HTR-8/SVneo (cell line): ENCODE results near the gene TTC24.

Experiments
- DNase-seq: peaks from one replicate; pipeline ENCODE4 v3.0.0; 2011; ENCODE audit warnings: low spot score, mixed read lengths; ENCODE audit not compliant: insufficient read length
- FAIRE-seq: peaks from 2 replicates; lab custom pipeline; 2011; peaks lifted over from hg19 to GRCh38; lab: Jason Lieb, UNC

TTC24 gene

DNA sequence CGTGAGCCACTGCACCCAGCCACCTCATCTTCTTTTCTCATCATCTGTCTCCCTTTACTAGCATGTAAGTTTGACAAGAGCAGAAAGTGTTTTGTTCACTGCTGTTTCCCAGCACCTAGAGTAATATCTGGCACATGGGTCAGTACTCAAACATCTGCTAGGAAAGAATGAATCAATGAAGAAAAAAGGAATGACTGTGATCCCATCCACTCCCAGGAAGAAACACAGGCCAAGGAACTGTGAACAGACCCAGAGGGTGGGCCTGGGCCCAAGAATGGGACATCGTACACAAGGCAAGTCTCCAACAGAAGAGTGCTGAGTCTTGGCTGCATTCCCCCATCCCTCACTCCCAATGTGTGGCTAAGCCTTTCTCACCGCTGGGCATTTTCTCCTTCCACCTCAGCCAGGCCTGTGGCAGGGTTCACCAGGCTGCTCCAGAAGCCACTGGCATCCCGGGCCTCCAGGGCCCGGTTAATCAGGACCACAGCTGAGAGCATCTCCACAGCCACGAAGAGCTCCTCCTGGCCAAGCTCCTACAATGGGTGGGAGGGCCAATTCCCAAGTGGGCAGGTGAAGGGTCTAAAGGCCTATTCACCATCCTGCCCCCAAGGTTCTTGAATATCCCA lies 25.6 kb upstream of the TTC24 start:
- no peak for DNase-seq
- FAIRE-seq: no peak

DNA sequence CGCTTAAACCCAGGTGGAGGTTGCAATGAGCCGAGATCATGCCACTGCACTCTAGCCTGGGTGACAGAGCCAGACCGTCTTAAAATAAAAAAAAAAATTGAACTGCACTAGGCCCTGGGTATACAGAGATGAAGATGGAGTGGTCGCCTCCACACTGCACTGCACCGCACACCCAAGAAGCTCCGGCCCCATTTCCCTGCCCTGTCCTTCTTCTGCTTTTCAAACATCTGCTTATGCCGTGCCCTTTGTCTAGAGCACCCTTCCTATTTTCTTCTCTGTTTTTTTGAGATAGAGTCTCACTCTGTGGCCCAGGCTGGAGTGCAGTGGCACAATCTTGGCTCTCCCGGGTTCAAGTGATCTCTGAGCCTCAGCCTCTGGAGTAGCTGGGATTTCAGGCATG lies 24.6 kb upstream of the TTC24 start:
- DNase-seq: no peak
- no peak for FAIRE-seq

DNA sequence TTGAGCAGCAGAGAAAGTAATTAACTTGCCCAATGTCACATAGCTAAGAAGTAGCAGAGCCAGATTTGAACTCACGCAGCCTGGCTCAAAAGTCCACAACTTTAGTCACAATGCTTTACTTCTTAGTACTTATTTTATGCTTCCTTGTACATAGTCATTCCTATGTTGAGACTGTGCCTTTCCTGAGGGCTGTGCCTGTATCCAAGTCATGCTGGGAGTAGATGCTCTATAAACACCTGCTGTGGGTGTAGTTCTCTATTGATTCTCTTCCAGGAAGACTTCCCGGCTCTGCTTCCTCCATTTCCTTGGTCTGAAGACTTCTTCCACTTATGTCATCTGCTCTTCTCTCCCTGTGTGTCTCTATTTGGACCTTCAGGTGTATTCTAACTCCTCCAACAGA lies 23.8 kb upstream of the TTC24 start:
- FAIRE-seq (no peak), DNase-seq (no peak)

DNA sequence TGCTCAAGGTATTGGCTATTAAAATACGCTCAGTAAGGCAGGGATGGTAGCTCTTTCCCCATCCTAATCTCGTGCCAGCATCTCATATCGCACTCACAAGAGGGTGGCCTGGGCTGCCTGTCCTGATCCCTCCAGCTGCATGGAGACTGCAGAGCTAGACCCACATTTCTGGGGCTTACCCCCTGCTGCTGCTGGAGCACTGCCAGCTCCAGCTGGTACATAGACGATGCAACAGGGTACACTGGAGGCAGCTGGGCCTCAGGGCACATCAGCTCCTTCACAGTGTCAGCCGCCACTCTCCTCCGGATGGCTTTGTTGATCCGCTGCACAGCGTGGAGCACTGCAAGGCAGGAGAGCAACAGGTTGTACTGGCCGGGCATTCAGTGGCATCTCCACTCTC lies 23.2 kb upstream of the TTC24 start:
- DNase-seq (no peak), FAIRE-seq (no peak)

DNA sequence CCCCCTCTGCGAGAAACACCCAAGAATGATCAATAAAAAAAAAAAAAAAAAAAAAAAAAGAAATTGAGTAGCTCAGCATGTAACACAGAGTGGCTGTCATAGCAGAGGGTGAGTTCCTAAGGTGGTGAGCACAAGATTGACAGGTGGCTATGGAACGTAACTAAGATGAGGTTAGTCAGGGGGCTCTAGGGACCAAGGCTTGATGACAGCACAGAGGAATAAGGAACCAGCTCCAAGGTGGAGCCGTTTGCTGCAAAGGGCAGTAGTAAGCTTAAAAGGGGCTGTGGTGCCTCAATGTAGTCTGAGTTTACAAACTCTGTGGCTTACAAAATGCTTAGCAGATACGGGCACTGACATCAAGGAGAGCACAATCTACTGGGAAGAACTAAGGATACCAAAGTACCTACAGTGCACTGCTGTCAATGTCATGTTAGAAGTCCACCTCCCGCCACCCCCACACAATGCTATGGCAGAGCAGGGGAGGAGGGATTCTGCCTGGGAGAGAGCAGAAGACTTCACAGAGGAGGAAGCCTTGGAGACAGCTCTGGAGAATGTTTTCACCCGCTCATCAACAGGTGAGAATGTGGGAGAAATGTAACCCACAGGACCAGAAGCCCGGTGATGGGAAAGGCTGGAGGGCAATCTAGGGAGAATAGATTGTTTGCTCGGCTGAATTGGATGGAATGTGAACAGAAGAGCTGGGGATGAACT lies 20.3 kb upstream of the TTC24 start:
- FAIRE-seq: no peak
- no peak for DNase-seq

DNA sequence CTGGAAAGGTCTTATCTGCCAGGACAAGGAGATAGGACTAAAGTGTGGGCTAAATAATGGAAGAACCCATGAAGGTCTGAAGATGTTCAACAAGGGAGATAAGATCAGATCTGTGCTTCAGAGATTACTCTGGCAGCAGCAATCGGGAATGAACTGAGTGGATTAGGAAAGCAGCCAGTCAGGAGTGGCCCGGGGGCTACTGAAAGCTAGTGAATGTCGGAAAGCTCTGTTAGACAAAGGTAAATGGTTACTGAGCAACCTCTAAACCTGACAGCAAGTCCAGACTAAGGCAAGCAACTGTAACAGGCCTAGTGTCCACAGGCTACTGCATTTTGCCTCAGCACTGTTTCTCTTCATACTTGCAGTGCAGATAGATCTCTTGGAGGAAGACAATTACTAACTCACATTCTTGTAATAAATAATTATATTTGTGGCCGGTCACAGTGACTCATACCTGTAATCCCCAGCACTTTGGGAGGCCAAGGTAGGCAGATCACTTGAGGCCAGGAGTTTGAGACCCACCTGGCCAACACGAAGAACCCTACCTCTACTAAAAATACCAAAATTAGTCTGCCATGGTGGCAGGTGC lies 19.6 kb upstream of the TTC24 start:
- DNase-seq (no peak), FAIRE-seq (no peak)

DNA sequence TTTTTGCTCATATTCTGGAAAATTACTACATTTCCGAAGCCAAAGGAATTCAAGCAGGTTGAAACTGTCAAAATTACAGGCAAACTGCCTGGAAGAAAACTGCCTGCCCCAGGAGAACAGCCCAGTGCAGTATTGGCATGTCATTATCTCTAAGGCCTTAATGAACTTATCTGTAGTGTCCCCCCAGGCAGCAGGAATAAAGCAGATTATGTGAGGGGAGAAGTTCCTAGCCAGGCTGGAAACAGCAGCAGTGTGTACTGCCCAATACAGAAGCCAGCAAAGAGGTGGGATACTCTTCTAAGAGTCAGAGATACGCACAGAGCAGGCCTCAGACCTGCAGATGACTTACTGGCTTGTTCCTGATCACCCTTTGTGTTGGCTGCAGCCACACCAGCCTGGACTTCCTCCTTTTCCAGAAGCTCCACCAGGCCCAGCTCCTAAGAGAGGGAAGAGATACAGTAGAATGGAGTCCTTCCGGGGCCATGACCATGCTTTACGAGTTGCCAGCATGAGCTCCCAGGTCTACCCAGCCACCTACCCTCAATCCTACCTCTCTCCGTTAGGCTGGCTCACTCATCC lies 18.8 kb upstream of the TTC24 start:
- DNase-seq: no peak
- no peak for FAIRE-seq

DNA sequence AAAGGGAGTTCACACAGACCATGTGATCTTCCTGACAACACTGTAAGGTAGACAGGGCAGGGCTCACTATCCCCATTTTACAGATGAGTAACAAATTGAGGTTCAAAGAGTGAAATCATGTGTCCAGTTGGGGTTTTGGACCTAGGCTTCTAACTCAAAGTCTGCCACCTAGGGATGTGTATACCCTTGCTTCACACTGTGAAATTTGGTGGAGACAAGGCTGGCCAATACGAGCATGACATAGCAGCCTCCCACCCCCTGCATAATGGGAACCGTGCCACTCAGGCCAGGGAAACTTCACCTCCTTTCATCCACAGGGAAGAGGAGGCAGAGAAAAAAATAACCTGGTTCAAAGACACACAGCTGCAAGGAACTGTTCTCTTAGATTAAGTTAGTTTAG lies 14.0 kb upstream of the TTC24 start:
- DNase-seq: no peak
- no peak for FAIRE-seq

DNA sequence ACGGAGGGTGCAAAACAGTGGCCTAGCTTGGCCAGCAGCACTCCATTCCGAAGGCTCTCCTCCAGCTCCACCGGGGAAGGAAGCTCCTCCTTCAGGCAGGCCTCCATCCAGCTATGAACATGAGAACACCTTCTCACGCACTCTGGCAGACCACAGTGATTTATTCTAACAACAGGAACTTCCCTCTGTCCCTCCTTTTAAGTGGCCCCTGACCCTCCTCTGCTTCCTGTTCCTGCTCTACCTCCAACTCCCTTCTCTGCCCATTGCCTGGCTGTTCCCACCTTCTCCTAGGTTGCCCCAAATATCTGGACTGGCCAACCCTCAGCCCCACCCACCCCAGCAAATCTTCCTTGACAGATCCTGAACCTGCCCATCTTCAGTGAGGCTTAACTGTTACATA lies 13.1 kb upstream of the TTC24 start:
- FAIRE-seq (no peak), DNase-seq (no peak)

DNA sequence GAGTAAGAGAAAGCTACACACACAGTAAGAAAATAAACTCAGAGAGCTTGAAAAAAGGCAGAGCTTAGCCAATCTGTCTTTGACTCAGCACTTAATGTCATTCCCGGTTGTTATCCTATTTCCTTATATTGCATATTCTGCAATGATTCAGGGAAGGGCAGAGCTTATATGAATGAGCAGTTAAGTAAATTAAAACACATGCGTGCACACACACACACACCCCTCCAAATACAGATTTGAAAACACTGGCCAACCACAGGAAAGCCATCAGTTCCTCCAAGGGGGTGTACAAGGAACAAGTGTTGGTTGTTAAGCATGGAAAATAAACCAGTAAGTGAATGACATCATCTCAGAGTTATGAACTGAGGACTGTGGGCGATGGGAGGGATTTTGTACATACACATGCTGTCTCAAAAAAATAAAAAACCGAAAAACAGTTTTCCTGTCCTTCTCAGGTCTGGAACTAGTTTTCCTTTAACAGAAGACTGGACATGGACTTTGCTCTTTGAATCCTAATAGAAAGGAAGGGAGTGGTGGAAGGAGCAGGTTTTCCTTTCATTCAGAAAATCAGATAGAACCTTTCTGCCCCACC lies 8.2 kb upstream of the TTC24 start:
- FAIRE-seq (no peak), DNase-seq (peak; percentile 60)

DNA sequence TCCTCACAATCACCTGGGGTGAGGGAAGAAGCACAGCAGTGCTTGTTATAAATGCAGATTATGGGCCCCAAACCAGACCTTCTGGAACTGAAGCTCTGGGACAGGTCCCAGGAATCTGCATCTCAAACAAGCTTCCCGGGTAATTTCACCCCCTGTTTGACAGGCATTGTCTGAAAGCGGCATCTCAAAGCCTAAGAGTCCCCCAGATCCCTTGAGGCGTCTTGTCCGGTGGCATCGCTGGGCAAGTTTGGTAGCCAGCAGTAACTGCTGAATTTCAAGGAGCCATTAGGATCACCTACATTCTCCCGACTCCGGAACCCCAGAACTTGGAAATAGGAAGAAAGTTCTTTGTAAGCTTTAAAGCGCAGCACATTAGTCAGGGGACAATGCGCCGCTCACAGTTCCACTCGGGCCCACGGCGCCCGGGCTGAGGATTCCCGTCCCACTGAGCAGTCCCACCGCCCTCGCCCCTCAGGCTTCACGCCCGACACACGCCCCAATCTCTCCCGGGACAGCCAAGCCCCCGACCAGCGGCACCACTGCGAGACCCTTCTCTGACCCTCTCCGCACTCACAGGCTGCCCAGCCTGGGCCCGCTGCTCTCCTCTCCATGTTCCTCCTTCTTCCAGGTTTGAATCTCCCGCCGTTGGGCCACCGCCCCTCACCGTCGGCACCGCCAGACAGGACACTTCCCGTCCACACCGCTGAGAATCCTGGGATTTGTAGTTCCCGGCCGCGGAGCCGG lies 7.4 kb upstream of the TTC24 start, which contains the start of gene IQGAP3:
TSS of gene IQGAP3 (minus strand) at position 647 of the 744 bp plus-strand sequence. CDS start at position 611, 36 bp downstream.
- FAIRE-seq (no peak), DNase-seq (peak; percentile 86)

DNA sequence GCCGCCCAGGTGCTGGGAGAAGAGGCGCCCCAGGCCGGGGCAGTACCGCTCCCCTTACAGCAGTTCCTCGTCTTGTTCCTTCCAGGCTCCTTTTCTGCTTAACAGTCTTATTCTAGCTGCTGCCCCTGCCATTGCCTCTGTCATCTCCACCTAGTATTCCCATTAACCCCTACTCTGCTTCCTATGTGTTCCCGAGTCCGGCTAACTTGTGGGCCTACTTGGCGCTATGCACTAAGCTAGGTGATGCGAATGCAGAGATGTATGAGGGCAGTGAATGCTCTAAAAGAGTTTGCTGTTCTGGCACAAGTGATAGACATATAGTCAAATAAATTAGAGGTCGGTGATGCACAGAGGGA lies 6.9 kb upstream of the TTC24 start:
- FAIRE-seq (no peak), DNase-seq (no peak)

DNA sequence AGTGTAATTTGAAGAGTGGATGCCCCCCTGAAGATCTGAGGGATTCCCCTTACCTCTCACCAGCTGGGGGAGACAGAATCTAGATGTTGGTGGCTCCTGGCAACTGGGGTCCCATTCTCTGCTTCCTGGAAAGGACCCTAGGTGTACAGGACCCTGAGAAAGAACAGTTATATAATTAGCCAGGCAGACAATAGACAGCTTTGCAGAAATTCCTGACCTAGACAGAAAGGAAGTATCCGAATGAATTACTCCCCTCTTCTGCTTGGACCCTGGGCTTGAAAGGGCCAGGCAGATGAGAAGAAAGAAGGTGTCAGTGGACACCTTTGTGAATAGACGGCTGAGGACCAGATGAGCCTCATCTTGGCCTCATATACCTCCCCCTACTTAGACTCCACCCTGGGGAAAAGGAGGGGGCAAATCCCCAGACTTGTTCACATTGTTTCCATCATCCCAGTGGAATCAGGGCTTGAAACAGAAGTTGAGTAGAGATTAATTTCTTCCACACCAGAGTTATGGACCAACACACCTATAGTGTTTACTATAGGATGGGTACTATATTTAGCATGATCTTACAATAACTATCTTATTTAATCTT lies 5.4 kb upstream of the TTC24 start:
- DNase-seq (no peak), FAIRE-seq (no peak)

DNA sequence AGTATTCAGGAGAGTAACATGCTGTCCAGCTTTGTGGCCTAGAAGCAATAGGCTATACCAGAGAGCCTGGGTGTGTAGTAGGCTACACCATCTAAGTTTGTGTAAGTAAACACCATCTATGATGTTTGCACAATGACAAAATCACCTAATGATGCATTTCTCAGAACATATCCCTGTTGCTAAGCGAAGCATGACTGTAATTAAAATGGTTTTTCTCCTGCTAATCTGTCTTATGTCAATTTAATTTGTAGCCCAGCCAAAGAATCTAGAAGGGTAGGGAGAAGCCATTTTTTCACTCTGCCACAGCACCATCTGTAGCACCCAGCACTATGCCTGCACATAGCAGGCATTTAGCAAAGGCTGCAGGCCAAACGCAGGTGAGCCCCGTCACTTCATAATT lies 2.0 kb upstream of the TTC24 start:
- DNase-seq (no peak), FAIRE-seq (no peak)

DNA sequence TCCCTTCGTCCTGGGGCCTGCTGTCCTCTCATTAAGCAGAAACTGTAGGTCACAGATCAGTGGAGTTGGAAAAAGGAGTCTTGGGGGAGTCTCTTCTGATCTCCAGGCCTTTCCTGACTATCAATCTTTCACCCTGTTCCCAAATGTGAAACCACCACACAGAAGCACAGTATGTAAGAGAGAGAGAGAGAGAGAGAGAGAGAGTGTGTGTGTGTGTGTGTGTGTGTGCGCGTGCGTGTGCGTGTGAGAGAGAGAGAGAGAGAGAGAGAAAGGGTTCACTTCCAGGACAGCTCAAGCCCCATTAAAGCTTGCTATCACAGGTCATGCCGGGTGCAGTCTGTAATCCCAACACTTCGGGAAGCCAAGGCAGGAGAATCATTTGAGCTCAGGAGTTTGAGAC lies 1.5 kb upstream of the TTC24 start:
- DNase-seq (no peak), FAIRE-seq (no peak)

DNA sequence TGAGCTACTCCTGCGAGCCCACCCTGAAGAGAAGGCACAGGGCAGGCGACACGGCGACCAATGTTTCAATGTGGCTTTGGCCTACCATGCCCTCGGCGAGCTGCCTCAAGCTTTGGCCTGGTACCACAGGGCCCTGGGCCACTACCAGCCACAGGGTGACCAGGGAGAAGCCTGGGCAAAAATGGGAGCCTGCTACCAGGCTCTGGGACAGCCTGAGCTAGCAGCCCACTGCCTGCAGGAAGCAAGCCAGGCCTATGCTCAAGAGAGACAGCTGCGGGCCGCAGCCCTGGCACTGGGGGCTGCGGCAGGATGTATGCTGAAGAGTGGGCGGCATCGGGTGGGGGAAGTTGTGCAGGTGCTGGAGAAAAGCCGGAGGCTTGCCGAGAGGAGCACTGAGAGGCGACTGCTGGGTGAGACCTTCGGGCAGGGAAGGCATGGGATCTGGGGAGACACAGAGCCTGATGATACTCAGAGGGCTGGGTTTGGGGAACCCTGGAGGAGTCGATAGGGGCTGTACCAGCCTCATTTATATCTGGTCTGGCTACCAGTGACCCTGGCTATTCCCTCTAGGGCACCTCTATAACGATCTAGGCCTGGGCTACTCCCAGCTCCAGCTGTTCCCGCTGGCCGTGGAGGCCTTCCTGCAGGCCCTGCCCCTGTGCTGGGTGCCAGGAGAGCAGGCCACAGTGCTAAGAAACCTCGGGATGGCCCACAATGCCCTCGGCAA lies 2.3 kb downstream of the TTC24 start:
- DNase-seq (no peak), FAIRE-seq (no peak)

DNA sequence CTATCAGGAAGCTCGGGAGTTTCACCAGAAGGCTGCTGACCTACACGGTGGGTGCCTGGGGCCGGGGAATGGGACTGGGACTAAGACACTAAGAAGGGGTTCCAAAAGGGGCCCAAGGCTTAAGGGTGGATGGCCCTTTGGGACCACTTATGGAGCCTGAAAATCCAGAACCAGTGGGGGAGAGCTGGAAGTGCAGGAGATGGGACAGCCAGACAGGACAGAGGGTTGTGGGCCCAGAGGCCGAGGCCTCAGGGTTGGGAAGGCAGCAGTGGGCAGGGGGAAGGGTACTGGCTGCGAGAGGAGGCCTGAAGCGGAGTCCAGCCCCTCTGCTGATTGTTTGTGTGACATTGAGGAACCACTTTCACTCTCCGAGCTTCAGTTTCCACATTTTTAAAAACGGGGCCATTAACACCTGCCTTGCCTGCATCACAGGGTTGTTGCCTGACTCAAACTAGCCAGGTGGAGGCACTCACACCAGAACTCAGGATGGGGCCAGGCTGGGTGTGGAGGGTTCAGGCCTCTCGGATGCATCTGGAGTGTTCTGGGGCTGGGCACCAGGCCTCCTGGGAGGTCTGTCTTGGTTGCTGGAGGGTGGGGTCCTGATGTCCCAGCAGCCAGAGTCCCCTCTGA lies 3.0 kb downstream of the TTC24 start:
- DNase-seq (no peak), FAIRE-seq (no peak)

DNA sequence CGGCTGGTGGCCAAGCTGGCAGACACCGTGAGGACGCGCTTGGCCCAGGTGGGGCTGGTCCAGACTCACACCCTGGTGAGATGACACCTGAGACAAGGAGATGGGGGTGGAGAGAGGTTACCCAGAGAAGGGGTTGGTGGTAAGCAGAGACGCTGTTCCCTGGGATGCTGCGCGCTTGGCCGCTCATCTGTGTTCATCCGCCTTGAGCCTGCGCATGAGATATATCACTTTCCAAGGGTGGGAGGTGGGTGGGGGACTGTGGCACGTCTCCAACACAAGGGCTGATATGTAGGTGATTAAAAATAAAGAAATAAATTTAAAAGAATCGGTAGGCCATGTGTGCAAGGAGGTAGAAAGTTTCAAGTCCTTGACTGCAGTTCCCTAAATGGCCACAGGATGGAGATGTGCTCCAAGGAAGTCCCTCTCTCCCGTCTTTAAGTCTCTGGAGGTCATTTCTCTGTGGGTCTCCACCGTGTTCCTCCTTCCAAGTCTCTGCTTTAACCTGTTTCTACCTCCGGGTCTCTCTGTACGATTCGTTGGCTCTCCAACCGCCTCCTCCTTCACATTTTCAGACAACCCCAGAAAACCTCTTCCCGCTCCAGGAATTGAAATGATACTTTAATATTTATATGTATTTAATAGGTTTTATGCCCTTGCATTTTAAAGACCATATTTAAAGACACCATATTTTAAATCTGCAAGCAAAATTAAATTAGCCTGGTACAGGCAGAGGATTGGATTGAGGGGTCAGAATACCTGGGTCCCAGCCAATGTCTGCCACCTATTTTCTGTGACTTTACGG lies 4.5 kb downstream of the TTC24 start:
- DNase-seq (peak; percentile 68), FAIRE-seq (no peak)
